GM12874 (cell line): ENCODE measurements around the gene MEG3.

Source experiments
- CTCF ChIP-seq: IDR thresholded peaks from 2 replicates; pipeline ENCODE4 v1.5.1; 2011; ENCODE audit warnings: low read depth, mild to moderate bottlenecking, control low read depth, low read length, moderate library complexity; ENCODE audit not compliant: insufficient read depth

Gene MEG3

GRCh38 chr14:100903134-100903468 is 77.2 kb downstream of the MEG3 start:
- TF ChIP-seq CTCF = no peak

GRCh38 chr14:100903672-100904185 is 77.8 kb downstream of the MEG3 start, which contains the start of gene RTL1:
TSS of gene RTL1 (minus strand) at chr14:100903722. CDS start at chr14:100884788, 18,934 bp downstream.
- no peak for TF ChIP-seq CTCF

GRCh38 chr14:100904307-100905087 is 78.6 kb downstream of the MEG3 start:
- no peak for TF ChIP-seq CTCF

- TF ChIP-seq CTCF = no peak
Observed at GRCh38 chr14:100905166-100905565, 79.2 kb downstream of the MEG3 start.

- TF ChIP-seq CTCF = 0 out of 2 replicates have a peak, but pooled peaks have one; percentile 8
Observed at GRCh38 chr14:100906420-100906819, 80.5 kb downstream of the MEG3 start.

- no peak for TF ChIP-seq CTCF
Observed at GRCh38 chr14:100907240-100907639, 81.3 kb downstream of the MEG3 start.

- TF ChIP-seq CTCF = no peak
Observed at GRCh38 chr14:100909439-100909838, 83.5 kb downstream of the MEG3 start.
